K562 (cell line): Measurements from ENCODE around the gene CLDN24. TPM values are rescaled to one million over a fixed set of nuclear protein-coding genes. Genes with fewer than 3 reads are reported as not detected.

Experiments used
- BRD9 ChIP-seq: fragments of 450-650 bp; IDR thresholded peaks from 2 replicates; pipeline ENCODE4 v1.6.1; 2018; ENCODE audit warnings: low read depth; ENCODE audit not compliant: partially characterized antibody
- CBFA2T2 ChIP-seq: fragments of 450-650 bp; conservative IDR thresholded peaks from 2 replicates; pipeline ENCODE4 v1.6.1; 2017; ENCODE audit warnings: mild to moderate bottlenecking
- CBFB ChIP-seq: sonication (generic); formaldehyde crosslinking; IDR thresholded peaks from 2 replicates; pipeline ENCODE4 v1.4.0; 2020; ENCODE audit warnings: mild to moderate bottlenecking, missing genetic modification reagents
- HDAC3 ChIP-seq: fragments of 450-650 bp; IDR thresholded peaks from 2 replicates; pipeline ENCODE4 v1.6.1; 2018; ENCODE audit warnings: borderline replicate concordance, mild to moderate bottlenecking, moderate library complexity; ENCODE audit not compliant: partially characterized antibody
- LCOR ChIP-seq: sonication (generic); formaldehyde crosslinking; IDR thresholded peaks from 2 replicates; pipeline ENCODE4 v1.8.0; 2022; ENCODE audit warnings: mild to moderate bottlenecking, missing genetic modification reagents
- MGA ChIP-seq: fragments of 450-650 bp; IDR thresholded peaks from 2 replicates; pipeline ENCODE4 v1.6.1; 2016; ENCODE audit warnings: mild to moderate bottlenecking, moderate library complexity
- NCOR1 ChIP-seq: fragments of 450-650 bp; IDR thresholded peaks from 2 replicates; pipeline ENCODE4 v1.6.1; 2016; ENCODE audit warnings: mild to moderate bottlenecking, moderate library complexity
- PBX2 ChIP-seq, 2 experiments: IDR thresholded peaks in 1 of 2; conservative IDR thresholded peaks in 1 of 2; 2 replicates each; pipeline ENCODE4 v1.6.1; 2016; ENCODE audit warnings: low read depth in 2 of 2, mild to moderate bottlenecking in 1 of 2, missing compliant biosample characterization in 1 of 2, missing genetic modification characterization in 1 of 2, moderate library complexity in 1 of 2
- ZBTB8A ChIP-seq: fragments of 450-650 bp; IDR thresholded peaks from 2 replicates; pipeline ENCODE4 v1.6.1; 2018; ENCODE audit warnings: mild to moderate bottlenecking, moderate library complexity; ENCODE audit not compliant: partially characterized antibody
- ZNF24 ChIP-seq: fragments of 450-650 bp; IDR thresholded peaks from 2 replicates; pipeline ENCODE4 v1.6.1; 2016
- ZNF696 ChIP-seq: fragments of 250-450 bp; sonication (Bioruptor Pico); conservative IDR thresholded peaks from 2 replicates; pipeline ENCODE4 v1.4.0; 2020; ENCODE audit warnings: mild to moderate bottlenecking, moderate library complexity
- polyA plus RNA-seq, 8 experiments: library from polyadenylated mRNA; depleted of rRNA in 4 of 8; stranded (reverse) in 5 of 8; unstranded in 3 of 8; fragments of >200 nt; fragmentation: Nextera tagmentation in 2 of 8; fragmentation: Illumina TruSeq in 1 of 8; extraction: Ambion mirVana in 2 of 8; extraction: Trizol in 1 of 8; gene quantifications; 2 replicates each; pipeline versions ENCODE4 v1.2.1 to v1.2.3, GENCODE V29; 2011 to 2014; ENCODE audit warnings: inconsistent platforms in 1 of 8, missing spikeins in 1 of 8
- total RNA-seq, 7 experiments: library from RNA; depleted of rRNA in 6 of 7; stranded (reverse); fragments of >200 nt in 6 of 7; fragmentation: Illumina TruSeq in 2 of 7; extraction: Trizol in 2 of 7; gene quantifications; 2 replicates each; pipeline versions ENCODE4 v1.2.1 to v1.2.3, GENCODE V29; 2011 to 2021; ENCODE audit warnings: low replicate concordance in 1 of 7

Gene CLDN24
- total and polyA plus RNA-seq, 9 of the 15 experiments (the other 6 are each of a cell fraction or from before 2014, with no cell fraction given), result not detected

DNA sequence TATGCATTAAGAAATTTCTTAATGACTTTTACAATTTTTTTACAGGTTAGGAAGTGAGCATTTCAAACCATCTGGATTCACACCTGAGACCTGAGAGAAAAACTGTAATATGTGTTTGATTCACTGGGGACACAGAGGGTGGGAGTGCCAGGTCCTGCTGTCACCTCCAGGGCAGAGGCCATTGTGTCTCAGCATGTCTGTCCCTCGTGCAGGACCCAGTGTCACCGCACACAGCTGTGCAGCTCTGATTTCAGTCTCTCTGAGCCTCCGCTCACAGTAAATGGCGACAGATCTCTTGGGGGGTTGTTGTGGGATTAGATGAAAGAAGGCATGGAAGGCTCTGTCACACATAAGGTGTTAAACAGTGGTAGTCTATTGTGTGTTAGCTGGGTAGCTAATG, 23.0 kb upstream of the CLDN24 start (continued):
- TF ChIP-seq MGA (peak; percentile 25; the same call in 1 of the 2 replicates), ZNF696 (CRISPR knock-in tag) (no peak), CBFA2T2 (0 out of 2 replicates have a peak, but pooled peaks have one; percentile 3), PBX2 (CRISPR knock-in tag; IDR thresholded peaks at IDR 0.05; ENCODE audit: low read depth) (no peak), PBX2 (tag; conservative IDR thresholded peaks at IDR 0.05; ENCODE audit: low read depth) (no peak), ZNF24 (no peak), LCOR (CRISPR knock-in tag) (no peak), BRD9 (no peak), ZBTB8A (no peak), NCOR1 (0 out of 2 replicates have a peak, but pooled peaks have one; percentile 10), HDAC3 (no peak), CBFB (CRISPR knock-in tag) (no peak)
